K562 (cell line): ENCODE data around the gene CPSF4L. TPM values are rescaled to one million over a fixed set of nuclear protein-coding genes. Genes with fewer than 3 reads are reported as not detected.

Experiments used
- BRCA1 ChIP-seq, 2 experiments: fragments of 450-650 bp in 1 of 2; sonication (generic) in 1 of 2; formaldehyde crosslinking in 1 of 2; IDR thresholded peaks; 2 replicates each; pipeline versions ENCODE4 v1.5.0 to v1.6.1; 2017 to 2020; ENCODE audit warnings: mild to moderate bottlenecking in 1 of 2, missing genetic modification reagents in 1 of 2
- CREB3L1 ChIP-seq: fragments of 450-650 bp; IDR thresholded peaks from 2 replicates; pipeline ENCODE4 v1.6.1; 2014; ENCODE audit warnings: low read depth, mild to moderate bottlenecking, moderate library complexity, borderline replicate concordance
- CREM ChIP-seq: IDR thresholded peaks from 2 replicates; pipeline ENCODE4 v1.6.1; 2014; ENCODE audit warnings: antibody characterized with exemption, low read depth
- E2F5 ChIP-seq: sonication (generic); formaldehyde crosslinking; IDR thresholded peaks from 2 replicates; pipeline ENCODE4 v1.8.0; 2022; ENCODE audit warnings: mild to moderate bottlenecking, missing genetic modification reagents
- E2F6 ChIP-seq, 2 experiments: IDR thresholded peaks; 2 replicates each; pipeline ENCODE4 v1.6.1; 2011; ENCODE audit warnings: borderline replicate concordance in 1 of 2, control low read depth in 1 of 2, low read depth in 1 of 2, low read length in 1 of 2, mild to moderate bottlenecking in 1 of 2, mixed read lengths in 1 of 2, moderate library complexity in 1 of 2; ENCODE audit not compliant: insufficient read depth in 1 of 2, insufficient read length in 1 of 2, poor library complexity in 1 of 2, severe bottlenecking in 1 of 2; ENCODE audit errors: extremely low read depth in 1 of 2
- GATAD2A ChIP-seq: fragments of 450-650 bp; IDR thresholded peaks from 2 replicates; pipeline ENCODE4 v1.6.1; 2017
- KAT7 ChIP-seq: sonication (generic); formaldehyde crosslinking; IDR thresholded peaks from 2 replicates; pipeline ENCODE4 v1.8.0; 2022; ENCODE audit warnings: missing genetic modification reagents, mild to moderate bottlenecking, borderline replicate concordance
- L3MBTL2 ChIP-seq: fragments of 450-650 bp; IDR thresholded peaks from 2 replicates; pipeline ENCODE4 v1.6.1; 2016; ENCODE audit warnings: mild to moderate bottlenecking, moderate library complexity
- MEIS2 ChIP-seq: fragments of 450-650 bp; IDR thresholded peaks from 2 replicates; pipeline ENCODE4 v1.6.1; 2014; ENCODE audit warnings: mild to moderate bottlenecking; ENCODE audit not compliant: partially characterized antibody
- MXD1 ChIP-seq: fragments of 250-450 bp; sonication (Bioruptor Pico); IDR thresholded peaks from 2 replicates; pipeline ENCODE4 v1.8.0; 2021; ENCODE audit warnings: borderline replicate concordance, mild to moderate bottlenecking, moderate library complexity; ENCODE audit not compliant: poor library complexity, severe bottlenecking
- NCOA1 ChIP-seq: fragments of 450-650 bp; IDR thresholded peaks from 2 replicates; pipeline ENCODE4 v1.6.1; 2016; ENCODE audit warnings: low read depth
- NFE2 ChIP-seq: IDR thresholded peaks from 2 replicates; pipeline ENCODE4 v1.6.1; 2014; ENCODE audit warnings: antibody characterized with exemption, low read depth
- POLR2AphosphoS5 ChIP-seq: IDR thresholded peaks from 2 replicates; pipeline ENCODE4 v1.6.1; 2011; ENCODE audit warnings: mild to moderate bottlenecking, low read depth, low read length, moderate library complexity; ENCODE audit not compliant: control insufficient read depth, insufficient read depth
- TEAD1 ChIP-seq, 2 experiments: fragments of 450-650 bp in 1 of 2; sonication (generic) in 1 of 2; formaldehyde crosslinking; IDR thresholded peaks; 2 replicates each; pipeline versions ENCODE4 v1.4.0 to v1.8.0; 2020 to 2022; ENCODE audit warnings: mild to moderate bottlenecking in 2 of 2, missing genetic modification reagents in 1 of 2
- ZBTB17 ChIP-seq: fragments of 450-650 bp; formaldehyde crosslinking; IDR thresholded peaks from 2 replicates; pipeline ENCODE4 v1.4.0; 2020; ENCODE audit warnings: mild to moderate bottlenecking
- ZNF134 ChIP-seq: fragments of 250-450 bp; sonication (Bioruptor Pico); conservative IDR thresholded peaks from 2 replicates; pipeline ENCODE4 v1.4.0; 2020
- ZNF395 ChIP-seq: fragments of 200-800 bp; sonication (Bioruptor generic); IDR thresholded peaks from 2 replicates; pipeline ENCODE4 v1.6.1; 2017; ENCODE audit warnings: missing genetic modification characterization, missing compliant biosample characterization
- ZNF583 ChIP-seq: fragments of 250-450 bp; sonication (Bioruptor Pico); IDR thresholded peaks from 2 replicates; pipeline ENCODE4 v1.4.0; 2020
- polyA plus RNA-seq, 8 experiments: library from polyadenylated mRNA; depleted of rRNA in 4 of 8; stranded (reverse) in 5 of 8; unstranded in 3 of 8; fragments of >200 nt; fragmentation: Nextera tagmentation in 2 of 8; fragmentation: Illumina TruSeq in 1 of 8; extraction: Ambion mirVana in 2 of 8; extraction: Trizol in 1 of 8; gene quantifications; 2 replicates each; pipeline versions ENCODE4 v1.2.1 to v1.2.3, GENCODE V29; 2011 to 2014; ENCODE audit warnings: inconsistent platforms in 1 of 8, missing spikeins in 1 of 8
- total RNA-seq, 7 experiments: library from RNA; depleted of rRNA in 6 of 7; stranded (reverse); fragments of >200 nt in 6 of 7; fragmentation: Illumina TruSeq in 2 of 7; extraction: Trizol in 2 of 7; gene quantifications; 2 replicates each; pipeline versions ENCODE4 v1.2.1 to v1.2.3, GENCODE V29; 2011 to 2021; ENCODE audit warnings: low replicate concordance in 1 of 7

The CPSF4L gene
- total and polyA plus RNA-seq, 9 of the 15 experiments (the other 6 are each of a cell fraction or from before 2014, with no cell fraction given): not detected

- TF ChIP-seq BRCA1 (IDR thresholded peaks at IDR 0.05) (no peak), BRCA1 (CRISPR knock-in tag; IDR thresholded peaks at IDR 0.05) (no peak), MEIS2 (peak; percentile 40), CREM (peak; percentile 26; the same call in 1 of the 2 replicates), NFE2 (no peak), L3MBTL2 (peak; percentile 68), KAT7 (CRISPR knock-in tag) (0 out of 2 replicates have a peak, but pooled peaks have one; percentile 54), E2F6 (IDR thresholded peaks at IDR 0.05; ENCODE audit: borderline replicate concordance in 1 of 2, extremely low read depth in 1 of 2, insufficient read depth in 1 of 2, insufficient read length in 1 of 2, low read depth in 1 of 2, low read length in 1 of 2, poor library complexity in 1 of 2, severe bottlenecking in 1 of 2) (peak in 1 of 2 experiments; percentile 26), NCOA1 (peak; percentile 41; the same call in 1 of the 2 replicates), ZNF583 (CRISPR knock-in tag) (0 out of 2 replicates have a peak, but pooled peaks have one; percentile 42), E2F5 (CRISPR knock-in tag) (no peak), POLR2AphosphoS5 (peak; percentile 60; the same call in 1 of the 2 replicates), ZNF395 (peak; percentile 48; the same call in 1 of the 2 replicates), ZNF134 (CRISPR knock-in tag) (no peak), MXD1 (CRISPR knock-in tag) (no peak), TEAD1 (CRISPR knock-in tag; IDR thresholded peaks at IDR 0.05) (0 out of 4 replicates have a peak, but pooled peaks of 1 of the 2 experiments have one; percentile 23), CREB3L1 (no peak), GATAD2A (peak; percentile 37; the same call in 1 of the 2 replicates), ZBTB17 (0 out of 2 replicates have a peak, but pooled peaks have one; percentile 23)
These were observed 48.3 kb upstream of the CPSF4L start (continued) for GRCh38 chr17:73309727-73310596.
